Activated CD4-positive, alpha-beta T cell treated with anti-CD3 and anti-CD28 coated beads, Interleukin-2, amount 50 U/mL, for 4 hours (primary cell): ENCODE measurements around the gene MAN1A1.
"Not testable (repeated sequence)": the region's sequence is repeated elsewhere in the genome, so short reads cannot be mapped to it uniquely, and the experiment has no call there.

Source experiments
- DNase-seq, 2 experiments: peaks; one replicate each; pipeline ENCODE4 v3.0.0-alpha.2; 2020

The MAN1A1 gene

DNA sequence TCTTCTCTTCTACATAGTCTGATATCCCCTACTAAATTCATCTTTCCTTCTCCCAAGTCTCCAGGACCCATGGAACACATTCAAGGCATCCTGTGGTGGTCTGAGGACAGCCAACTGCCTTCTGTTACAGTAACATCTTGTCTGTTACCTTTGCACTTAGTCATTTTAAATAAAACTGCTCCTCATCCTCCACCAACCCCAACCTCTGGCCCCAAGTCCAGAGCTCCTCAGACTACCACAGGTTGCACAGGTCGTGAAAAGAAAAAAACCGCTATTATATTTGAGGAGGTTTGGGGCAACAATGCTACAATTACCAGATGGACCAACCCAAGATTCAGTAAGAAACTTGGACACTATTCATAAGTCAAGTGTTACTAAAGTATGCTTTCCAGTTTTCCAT lies 49.9 kb downstream of the MAN1A1 start:
- no peak for DNase-seq

DNA sequence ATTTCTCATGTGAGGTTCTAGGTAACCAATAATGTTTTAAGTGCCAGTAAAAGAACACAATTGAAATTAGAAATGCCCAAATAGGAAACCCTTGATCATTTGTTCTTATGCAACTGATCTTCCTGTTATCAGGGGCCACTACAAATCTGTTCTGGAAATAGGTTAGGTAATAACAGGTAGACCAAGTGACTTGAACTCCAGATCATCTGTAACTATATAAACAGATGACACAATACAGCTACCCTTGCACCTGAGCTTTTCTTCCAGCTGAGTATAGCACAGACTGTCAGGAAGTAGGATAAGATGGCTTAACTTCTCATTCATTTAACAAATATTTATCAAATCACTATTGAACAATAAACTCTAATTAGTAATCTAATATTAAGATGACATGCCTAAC lies 52.5 kb downstream of the MAN1A1 start:
- DNase-seq, result no peak

DNA sequence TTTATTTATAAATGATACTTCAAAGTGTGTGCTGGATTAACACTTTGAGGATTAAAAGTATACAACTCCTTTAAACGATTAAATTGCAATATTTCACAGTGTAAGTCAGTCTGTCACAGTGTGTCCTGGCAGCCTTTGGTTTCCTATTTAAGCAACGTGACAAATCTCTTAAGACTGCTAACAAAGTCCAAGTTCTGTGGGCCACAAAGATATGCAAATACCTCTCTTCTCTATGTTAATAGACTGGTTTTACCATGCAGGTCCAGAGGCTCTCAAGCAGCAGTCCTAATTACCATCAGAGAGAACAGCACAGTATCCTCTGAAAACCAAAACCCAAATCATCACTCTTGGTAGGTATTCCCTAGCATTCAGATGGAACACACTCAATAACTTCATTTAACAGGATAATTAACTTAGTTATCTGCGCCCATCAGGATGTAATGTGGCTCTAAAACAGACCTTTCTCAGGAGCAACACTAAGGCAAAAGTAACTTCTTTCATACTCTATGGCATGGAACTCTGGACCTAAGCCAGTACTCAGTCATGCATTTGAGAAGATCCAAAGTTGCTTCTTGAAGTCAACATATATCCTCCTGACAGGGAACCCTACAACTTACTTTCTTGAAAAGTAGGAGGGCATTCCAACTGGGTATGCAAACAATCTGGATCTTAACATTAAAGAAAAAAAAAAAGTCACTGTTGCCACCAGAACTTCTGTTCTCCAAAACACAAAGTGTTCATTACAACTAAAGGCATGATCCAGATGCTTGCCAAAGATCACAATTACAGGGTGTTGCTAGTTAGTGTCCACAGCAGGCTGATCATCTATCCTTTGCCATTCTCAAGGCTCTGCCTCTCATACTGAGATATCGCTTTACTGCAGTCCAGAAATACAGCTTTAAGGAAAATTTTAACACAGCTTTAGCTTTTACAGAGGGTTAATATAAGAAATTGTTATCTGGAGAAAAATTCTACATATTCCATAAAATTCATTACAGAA lies 53.2 kb downstream of the MAN1A1 start:
- no peak for DNase-seq

DNA sequence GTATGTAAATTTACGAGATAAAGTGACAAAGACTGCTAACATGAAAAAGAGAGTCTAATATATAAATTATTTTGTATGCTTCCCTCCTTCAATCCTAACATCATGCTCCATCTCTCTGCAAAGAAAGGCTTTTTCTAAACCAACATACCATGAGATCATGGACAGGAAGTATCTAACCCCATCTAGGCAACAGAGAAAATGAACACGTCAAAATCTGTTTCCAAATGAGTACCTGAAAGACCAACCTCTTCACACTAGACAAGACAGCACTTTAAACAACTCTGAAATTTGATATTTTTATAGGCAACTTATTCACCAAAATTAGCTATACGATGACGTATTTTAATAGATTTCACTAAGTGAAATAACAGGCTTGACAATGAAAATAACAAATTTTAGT lies 54.6 kb downstream of the MAN1A1 start:
- no peak for DNase-seq

DNA sequence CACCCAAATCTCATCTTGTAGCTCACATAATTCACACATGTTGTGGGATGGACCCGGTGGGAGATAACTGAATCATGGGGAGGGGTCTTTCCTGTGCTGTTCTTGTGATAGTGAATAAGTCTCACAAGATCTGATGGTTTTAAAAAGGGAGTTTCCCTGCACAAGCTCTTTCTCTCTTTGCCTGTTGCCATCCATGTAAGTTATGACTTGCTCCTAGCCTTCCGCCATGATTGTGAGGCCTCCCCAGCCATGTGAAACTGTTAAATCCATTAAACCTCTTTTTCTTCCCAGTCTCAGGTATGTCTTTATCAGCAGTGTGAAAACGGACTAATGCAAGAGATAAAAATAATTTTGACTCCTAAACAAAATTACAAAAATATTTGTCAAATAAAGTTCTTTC lies 58.5 kb downstream of the MAN1A1 start:
- not testable (repeated sequence) for DNase-seq

DNA sequence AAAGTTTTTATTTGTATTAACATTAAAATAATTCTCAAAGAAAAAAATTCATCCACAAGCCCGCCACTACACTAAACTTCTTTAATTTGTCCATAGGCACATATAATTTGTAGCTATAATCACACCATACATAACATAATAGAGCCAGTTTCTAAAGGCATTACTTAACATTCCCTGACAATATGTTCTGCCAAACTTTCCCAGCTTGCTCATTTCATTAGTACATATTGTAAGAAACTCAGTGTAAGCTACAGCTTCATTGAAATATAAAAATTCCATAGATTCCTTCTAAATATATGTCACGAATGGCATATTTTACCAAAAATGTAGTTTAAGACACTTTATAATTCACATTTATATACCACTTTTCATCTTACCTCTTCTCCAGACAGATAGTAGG lies 59.3 kb downstream of the MAN1A1 start:
- DNase-seq, result no peak

DNA sequence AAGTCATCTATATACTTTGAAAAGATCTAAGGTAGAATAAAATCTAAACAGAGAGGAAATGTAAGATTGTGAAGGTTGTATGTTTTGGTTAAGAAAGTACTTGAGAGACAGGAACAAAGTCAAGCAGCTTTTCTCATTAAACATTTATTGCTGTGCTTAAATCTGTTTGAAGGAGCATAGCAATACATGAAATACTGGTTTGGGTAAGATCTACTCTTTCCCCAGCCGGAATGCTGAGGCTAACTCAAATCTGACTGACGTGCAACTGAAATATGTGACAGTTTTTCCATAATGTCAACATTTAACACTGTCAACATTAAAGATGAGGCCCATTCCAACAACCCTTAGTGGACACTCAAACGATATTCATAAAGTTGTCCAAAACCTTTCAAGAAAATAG lies 59.9 kb downstream of the MAN1A1 start:
- no peak for DNase-seq

DNA sequence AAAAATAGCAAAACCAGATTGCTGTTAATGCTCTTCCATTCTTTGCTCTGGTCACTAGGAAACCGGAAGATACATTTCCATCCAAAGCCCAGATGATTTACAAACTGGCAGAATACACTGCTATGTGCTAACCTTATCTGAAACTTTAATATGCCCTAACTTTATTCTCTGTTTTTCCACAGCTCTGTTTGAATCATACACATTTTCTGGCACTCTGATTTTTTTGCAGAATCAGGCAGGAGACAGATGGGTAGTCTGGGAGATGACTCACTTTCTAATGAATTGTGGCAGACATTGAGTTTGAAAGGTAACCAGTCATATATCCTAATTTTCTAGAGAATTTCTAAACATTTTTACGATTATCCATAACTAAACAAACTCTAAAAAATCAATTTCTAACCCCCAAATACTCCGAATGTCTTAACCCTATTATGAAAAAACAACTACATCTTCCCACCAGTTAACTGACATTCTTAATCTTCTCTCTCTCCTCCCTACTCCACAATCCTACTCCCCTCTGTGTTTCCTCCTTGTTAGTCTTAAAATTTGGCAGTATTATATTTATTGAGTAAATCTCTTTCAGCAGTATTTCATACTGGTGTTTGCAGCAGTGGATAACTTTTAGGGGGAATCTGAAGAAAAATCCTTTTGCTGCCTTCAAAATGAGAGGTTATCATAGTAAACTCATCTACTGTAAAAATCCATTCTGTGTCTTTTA lies 63.5 kb downstream of the MAN1A1 start:
- no peak for DNase-seq

DNA sequence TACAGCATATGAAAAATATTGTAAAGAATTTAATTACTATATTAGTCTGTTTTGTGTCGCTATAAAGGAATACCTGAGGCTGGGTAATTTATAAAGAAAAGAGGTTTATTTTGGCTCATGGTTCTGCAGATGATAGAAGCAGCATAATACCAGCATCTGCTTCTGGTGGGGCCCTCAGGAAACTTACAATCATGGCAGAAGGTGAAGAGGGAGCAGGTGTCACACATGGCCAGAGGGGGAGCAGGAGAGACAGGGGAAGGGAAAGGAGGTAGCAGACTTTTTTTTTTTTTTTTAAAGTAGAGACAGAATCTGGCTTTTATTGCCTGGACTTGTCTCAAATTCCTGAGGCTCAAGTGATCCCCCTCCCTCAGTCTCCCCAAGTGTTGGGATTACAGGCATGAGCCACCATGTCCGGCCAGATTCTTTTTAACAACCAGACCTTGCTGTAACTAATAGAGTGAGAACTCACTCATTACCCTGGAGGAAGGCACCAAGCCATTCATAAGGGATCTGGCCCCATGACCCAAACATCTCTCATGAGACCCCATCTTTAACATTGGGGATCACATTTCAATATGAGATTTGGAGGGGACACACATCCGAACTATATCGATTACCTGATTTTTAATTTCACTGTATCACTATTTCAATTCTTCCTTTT lies 64.6 kb downstream of the MAN1A1 start:
- no peak for DNase-seq

DNA sequence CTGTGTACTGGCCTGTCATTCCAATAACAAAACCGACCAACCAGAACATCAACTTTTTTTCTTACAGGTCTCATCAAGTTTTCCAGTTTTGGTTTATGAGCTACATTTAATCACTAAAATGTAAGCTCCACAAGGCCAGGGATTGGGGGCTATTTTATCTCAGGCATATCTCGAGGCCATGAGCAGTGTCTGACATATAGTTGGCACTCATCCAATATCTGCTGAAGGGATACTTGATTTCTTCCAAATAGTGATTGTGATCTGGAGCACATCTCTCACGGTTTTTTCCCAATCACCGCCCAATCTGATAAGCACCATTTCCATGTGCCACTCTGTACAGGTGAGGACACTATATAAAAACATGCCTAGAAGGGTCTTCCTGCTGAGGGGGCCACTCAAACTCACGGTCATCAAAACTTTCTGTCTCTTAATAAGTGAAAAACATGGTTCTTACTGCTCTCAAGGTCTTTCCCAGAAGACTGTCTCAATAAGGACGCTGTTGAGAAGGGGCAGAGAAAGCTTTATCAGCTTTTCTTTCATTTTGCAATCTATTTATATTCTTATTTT lies 65.5 kb downstream of the MAN1A1 start:
- no peak for DNase-seq

DNA sequence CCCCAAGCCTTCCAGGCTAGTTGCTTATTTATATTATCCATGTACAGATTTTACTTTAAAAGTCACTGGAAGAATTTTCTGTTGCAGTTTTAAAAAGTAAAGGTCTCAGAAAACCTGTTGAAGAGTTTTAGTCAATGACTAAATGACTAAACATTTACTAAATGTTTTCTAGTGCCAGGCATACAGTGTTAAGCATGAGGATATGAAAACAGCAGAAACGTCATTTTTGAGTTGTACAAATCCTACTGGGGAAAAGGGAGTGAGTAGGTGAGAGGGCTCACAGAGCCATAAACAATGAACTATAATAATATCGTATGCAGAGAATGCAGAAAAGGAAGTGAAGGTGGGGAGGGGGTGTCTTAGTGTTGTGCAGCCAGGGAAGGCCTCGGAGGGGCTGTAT lies 66.3 kb downstream of the MAN1A1 start:
- DNase-seq, result no peak

DNA sequence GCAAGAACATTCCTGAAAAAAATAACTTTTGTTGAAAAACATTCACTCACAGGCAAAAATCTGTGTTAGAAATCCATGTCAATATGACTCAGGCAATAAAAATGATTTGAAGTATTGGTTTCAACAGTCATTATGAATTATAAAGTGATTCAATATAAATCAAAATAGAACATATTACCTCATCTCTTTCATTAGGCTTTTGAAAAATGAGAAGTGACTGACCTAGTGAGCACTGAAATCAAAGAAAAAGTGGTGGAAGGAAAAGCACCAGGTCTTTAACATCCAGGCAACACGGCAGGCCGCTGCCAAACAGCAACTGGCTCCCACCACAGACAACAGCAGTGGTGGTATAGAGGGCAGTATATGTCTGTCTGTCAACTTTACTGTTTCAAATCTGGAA lies 68.9 kb downstream of the MAN1A1 start:
- no peak for DNase-seq

DNA sequence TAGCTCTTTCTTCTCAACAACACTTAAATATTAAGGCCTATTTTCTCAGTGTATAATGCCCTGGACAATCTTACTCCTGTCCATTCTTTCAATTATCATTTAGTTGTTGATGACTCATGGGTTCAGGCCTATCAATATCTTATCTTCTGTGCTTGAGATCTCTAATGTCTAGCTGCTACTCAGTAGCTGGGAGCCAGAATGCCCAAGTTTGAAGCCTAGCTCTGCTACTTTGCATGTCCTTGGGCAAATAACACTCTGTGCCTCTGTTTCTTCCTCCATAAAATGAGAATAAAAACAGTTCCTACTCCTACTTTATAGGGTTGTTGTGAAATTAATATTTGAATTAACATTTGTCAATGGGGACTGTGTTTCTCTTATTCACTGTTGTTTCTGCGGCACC lies 69.5 kb downstream of the MAN1A1 start:
- DNase-seq, result no peak

DNA sequence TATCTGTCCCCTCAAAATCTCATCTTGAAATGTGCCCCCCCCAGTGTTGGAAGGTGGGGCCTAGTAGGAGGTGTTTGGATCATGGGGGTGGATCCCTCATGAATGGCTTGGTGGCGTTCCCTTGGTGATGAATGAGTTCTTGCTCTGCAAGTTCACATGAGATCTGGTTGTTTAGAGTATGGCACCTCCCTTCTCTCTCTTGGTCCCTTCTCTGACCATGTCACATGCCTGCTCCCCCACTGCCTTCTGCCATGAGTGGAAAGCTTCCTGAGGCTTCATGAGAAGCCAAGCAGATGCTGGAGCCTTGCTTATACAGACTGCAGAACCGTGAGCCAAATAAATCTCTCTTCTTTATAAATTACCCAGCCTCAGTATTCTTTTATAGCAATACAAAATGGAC lies 70.9 kb downstream of the MAN1A1 start:
- no peak for DNase-seq

DNA sequence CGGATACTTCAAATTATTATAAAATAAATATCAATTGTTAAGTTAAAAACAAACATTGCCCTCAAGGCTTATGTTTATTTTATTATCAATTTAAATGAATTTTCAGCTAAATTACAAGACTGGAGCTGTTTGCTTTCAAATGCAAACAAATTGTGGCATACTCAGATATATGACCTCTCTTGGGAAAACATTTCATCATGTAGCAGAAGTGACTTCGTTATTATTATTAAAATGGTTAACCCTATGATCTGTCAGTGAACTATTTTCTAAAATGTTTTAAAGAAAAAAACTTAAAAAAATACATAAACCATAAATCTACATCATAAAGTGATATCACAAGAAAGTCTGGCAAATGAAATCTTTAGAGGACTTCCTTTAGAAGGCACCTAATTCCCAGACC lies 72.5 kb downstream of the MAN1A1 start:
- DNase-seq, result no peak

DNA sequence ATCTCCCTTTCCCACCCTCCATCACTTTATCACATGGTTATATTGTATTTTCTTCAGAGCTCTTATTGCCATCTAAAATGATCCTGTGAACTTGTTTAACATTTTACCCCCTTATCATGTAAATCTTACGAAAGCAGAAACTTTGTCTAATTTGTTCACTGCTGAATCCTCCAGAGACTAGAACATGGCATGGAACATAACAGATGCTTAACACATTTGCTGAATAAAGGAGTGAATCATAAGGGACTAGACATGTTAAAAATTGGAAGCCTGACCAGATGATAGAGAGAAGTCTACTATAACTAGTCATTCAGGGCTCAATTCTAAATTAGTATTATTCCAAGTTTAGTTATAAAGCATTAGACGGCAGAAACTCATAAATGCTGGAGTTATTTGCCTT lies 73.3 kb downstream of the MAN1A1 start:
- no peak for DNase-seq

DNA sequence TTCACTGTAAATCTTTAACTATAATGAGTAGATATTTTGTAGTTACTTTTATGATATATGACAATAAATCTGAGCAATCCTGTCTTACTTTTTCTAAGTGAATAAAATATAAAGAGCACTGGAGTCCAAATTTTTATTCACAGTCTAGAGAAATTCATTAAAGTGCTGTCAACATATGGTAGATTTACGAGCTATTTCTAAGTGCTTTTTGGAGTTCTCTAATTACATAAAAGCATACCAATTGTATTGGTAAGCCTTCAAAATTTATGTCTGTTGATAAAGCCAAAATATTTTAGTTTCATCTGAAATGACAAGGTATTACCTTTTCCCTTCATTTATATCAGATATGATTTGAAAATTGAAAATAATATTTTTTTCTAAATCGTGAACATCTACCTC lies 75.4 kb downstream of the MAN1A1 start:
- no peak for DNase-seq

DNA sequence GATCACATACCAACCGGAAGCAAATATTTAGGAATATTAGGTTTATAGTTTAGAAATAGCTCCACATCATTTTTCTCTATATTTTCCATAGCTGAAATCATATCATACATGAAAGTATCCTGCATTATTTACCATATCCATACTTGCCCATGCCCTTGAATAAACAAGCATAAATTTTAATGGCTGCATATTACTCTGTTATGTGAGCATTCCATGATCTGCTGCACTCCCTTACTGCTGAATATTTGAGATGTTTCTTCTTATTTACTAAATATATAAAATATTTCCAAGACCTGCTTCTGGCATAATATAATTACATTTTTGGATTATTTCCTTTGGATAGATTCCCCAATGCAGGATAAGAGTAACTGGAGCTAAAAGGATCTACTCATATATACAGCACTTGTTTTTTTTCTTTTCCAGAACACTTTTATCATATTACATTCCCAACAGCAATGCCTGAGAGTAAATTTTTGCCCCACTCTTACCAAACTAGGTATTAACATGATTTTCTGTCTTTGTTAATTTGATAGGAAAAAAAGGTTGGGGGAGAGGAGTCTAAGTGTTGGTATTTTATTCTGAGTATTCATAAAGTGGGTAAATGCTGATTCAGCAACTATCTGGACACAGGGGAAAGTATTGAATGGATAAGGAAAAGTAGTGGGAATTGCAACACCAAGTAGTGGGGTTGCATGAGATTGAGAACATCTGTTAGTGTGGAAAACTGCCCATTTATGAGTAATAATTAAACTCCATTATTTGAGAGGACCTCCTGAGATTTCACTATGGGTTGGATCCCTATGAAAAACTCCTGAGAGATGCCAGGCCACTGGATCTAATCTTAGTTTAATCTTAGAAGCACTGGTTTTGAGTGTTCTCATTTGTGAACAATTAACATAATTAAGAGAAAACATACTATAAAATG lies 76.0 kb downstream of the MAN1A1 start:
- DNase-seq, result no peak

DNA sequence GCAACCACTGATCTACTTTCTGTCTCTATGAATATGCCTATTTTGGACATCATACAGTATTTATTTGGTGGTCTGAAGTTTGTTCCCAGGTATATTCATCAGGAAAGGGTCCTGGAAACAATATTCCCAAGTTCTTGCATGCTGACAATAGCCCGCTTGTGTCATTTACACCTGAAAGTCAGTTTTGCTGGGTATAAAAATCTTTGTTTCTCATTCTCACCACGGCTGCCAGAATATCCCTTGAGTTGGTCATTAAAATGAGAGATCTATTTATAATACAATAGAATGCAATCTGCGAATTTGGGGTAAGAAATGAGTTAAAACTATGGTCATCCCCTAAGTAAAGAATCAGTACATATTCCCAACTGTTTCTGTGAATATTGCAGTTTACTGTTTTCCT lies 79.0 kb downstream of the MAN1A1 start:
- DNase-seq, result no peak

DNA sequence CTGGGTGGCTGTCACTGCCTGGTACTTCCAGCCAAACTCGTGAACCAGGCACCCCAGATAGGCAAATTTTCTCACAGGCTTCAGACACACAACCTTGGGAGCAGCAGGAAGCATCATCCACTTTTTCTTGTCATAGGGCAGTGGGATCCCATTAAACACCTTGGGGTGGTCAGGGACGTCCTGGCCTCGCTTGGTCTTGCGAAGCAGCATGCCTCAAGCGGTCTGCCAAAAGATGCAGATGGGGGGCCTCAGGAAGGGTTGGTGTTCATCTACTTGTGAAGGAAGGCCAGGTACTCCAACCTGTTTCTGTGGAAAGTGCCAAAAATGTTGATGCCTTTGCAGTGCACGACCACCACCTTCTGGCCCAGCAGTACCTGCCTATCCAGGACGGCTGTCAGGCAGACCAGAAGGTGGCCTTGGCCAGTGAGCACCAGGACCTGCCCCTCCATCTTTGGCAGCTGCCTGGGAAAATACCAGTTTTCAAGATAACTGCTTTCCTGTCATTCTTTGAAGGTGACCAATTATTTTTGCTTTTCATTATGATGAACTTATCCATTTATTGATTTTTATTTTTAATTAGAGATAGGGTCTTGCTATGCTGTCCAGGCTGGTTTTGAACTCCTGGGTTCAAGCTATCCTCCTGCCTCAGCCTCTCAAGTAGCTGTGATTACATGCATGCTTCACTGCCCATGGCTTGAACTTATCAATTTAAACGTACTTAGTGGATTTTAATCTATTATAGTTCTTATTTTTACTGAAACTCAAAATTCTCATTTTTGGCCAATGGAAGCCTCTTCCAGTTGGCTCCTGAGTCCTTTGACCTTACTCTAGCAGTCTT lies 80.1 kb downstream of the MAN1A1 start:
- no peak for DNase-seq
